ENCODE measurements around the gene GPR101.

Gene GPR101, protein sequence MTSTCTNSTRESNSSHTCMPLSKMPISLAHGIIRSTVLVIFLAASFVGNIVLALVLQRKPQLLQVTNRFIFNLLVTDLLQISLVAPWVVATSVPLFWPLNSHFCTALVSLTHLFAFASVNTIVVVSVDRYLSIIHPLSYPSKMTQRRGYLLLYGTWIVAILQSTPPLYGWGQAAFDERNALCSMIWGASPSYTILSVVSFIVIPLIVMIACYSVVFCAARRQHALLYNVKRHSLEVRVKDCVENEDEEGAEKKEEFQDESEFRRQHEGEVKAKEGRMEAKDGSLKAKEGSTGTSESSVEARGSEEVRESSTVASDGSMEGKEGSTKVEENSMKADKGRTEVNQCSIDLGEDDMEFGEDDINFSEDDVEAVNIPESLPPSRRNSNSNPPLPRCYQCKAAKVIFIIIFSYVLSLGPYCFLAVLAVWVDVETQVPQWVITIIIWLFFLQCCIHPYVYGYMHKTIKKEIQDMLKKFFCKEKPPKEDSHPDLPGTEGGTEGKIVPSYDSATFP

DNA sequence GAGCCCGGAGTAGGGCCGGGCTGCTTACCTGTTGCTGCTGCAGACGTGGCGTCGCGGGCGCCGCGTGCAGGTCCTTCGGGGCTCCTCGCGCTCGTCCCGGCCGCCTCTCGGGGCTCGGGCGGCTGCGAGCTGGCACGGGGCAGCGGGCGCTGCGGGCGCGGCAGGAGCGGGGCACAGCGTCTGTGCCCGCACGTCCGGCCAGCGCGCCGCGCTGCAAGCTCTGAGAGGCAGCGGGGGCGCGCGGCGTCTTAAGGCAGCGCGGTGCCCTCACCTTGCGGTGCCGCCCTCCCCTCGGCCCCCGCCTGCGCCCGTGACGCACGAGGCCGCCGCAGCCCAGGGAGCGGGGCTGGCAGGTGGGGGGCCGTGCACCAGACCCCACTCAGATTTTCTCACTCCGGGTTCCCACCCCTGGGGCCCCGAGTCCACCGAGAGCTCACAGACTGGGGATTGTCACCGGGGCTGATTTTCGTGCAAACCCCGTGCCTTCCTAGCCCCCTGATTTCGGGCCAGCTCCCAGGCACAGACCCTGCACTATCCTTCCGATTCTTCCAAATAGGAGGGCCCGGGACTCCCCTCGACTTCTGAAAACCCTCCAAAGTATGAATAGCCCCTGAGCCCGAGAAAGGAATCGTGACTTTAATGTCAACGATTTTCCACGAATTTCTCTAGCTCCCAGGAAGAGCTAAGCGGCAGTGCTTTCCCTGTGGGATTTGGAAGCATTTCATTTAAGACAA is at the start of gene GPR101:
GPR101 (minus strand) TSS at position 222 of the 734 bp plus-strand sequence. CDS start 2,321 bp downstream, outside the sequence.
- no peak for DNase-seq (ENCODE audit: low read depth)
- no peaks in the 10 kb centered on the region for H3K9me3 ChIP-seq (ENCODE audit: control insufficient read depth, low read length)
- no peak within 1 kb of the TSS for H3K4me3 ChIP-seq (ENCODE audit: low read length)
- peaks cover 60% of the 10 kb centered on the region for H3K27me3 ChIP-seq (replicated peaks; ENCODE audit: control insufficient read depth, insufficient read depth, low read length)
- no peak within 1 kb of the TSS for H3K9ac ChIP-seq (ENCODE audit: low read length)
- H3K36me3 ChIP-seq (ENCODE audit: control insufficient read depth, insufficient read depth, low read length, severe bottlenecking) = no peaks in the 10 kb centered on the region
- no peaks in the 10 kb centered on the region for H3K4me1 ChIP-seq (ENCODE audit: control insufficient read depth, insufficient read depth, low read length)

DNA sequence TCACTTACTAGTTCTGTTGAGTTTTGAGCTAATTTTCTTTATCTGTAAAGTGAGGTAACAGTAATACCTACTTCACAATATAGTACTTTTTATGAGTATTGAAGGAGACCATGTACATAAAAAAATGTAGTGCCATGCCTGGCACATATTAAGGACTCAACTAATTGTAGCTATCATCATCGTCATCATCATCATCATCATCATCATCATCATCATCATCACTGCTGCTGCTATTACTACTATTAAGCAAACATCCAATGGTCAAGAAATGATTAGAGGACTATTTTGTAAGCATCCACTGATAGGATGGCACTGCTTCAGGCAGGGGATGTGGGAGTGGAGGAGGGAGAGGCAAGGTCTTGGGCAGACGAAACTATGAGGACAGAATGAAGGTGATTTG is 47.4 kb upstream of the GPR101 start:
- no peaks in the 10 kb centered on the region for H3K36me3 ChIP-seq (ENCODE audit: control insufficient read depth, insufficient read depth, low read length, severe bottlenecking)
- H3K4me1 ChIP-seq (ENCODE audit: control insufficient read depth, insufficient read depth, low read length) = no peaks in the 10 kb centered on the region
- peaks cover 22% of the 10 kb centered on the region for H3K27me3 ChIP-seq (replicated peaks; ENCODE audit: control insufficient read depth, insufficient read depth, low read length)
- no peaks in the 10 kb centered on the region for H3K9me3 ChIP-seq (ENCODE audit: control insufficient read depth, low read length)
- no peak overlapping the region for H3K4me3 ChIP-seq (ENCODE audit: low read length)
- H3K9ac ChIP-seq (ENCODE audit: low read length) = no peak overlapping the region
- DNase-seq (ENCODE audit: low read depth) = no peak

DNA sequence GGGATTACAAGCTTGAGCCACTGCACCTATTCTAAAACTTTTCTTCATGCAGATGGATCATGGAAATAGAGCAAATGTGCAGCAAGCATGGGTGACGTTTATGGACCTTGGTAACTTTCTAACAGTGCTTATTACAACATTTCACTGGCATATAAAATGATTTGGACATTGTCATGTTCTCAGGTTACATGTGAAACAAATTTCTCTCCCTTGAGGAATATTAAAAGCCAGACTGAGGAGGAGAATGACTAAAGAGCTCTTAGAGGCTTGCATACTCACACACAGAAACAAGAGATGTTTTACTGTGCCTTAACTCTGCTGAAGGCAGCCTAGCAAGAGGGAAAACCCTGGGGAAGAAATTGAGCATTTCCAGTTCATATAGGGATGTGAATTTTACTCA is 38.6 kb upstream of the GPR101 start:
- Histone ChIP-seq H3K4me3 (ENCODE audit: low read length) (no peak overlapping the region), H3K36me3 (ENCODE audit: control insufficient read depth, insufficient read depth, low read length, severe bottlenecking) (no peaks in the 10 kb centered on the region), H3K4me1 (ENCODE audit: control insufficient read depth, insufficient read depth, low read length) (peaks cover 4% of the 10 kb centered on the region), H3K9me3 (ENCODE audit: control insufficient read depth, low read length) (no peaks in the 10 kb centered on the region), H3K9ac (ENCODE audit: low read length) (no peak overlapping the region), H3K27me3 (replicated peaks; ENCODE audit: control insufficient read depth, insufficient read depth, low read length) (peaks cover 16% of the 10 kb centered on the region)
- no peak for DNase-seq (ENCODE audit: low read depth)

DNA sequence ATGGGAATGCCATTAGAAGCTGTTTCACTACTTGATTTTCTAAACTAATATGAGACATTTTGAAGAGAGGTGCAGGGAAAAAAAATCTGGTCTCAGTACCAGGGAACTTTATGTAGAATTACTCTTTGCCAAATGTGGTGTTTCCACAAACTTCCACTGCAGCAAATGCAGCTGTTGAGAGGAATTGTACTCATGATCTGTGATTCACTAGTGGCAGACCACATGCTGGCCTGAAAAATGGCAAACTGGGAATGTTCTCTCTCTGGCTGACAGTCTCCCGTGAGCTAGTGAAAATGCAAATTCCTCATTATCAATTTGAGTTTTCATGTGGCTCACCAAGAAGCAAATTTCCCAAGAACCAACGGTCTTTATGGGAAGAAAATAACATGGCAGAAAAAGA is 37.8 kb upstream of the GPR101 start:
- Histone ChIP-seq H3K27me3 (replicated peaks; ENCODE audit: control insufficient read depth, insufficient read depth, low read length) (peaks cover 19% of the 10 kb centered on the region), H3K9ac (ENCODE audit: low read length) (no peak overlapping the region), H3K4me1 (ENCODE audit: control insufficient read depth, insufficient read depth, low read length) (peaks cover 4% of the 10 kb centered on the region), H3K36me3 (ENCODE audit: control insufficient read depth, insufficient read depth, low read length, severe bottlenecking) (no peaks in the 10 kb centered on the region), H3K4me3 (ENCODE audit: low read length) (no peak overlapping the region), H3K9me3 (ENCODE audit: control insufficient read depth, low read length) (no peaks in the 10 kb centered on the region)
- DNase-seq (ENCODE audit: low read depth) = no peak

DNA sequence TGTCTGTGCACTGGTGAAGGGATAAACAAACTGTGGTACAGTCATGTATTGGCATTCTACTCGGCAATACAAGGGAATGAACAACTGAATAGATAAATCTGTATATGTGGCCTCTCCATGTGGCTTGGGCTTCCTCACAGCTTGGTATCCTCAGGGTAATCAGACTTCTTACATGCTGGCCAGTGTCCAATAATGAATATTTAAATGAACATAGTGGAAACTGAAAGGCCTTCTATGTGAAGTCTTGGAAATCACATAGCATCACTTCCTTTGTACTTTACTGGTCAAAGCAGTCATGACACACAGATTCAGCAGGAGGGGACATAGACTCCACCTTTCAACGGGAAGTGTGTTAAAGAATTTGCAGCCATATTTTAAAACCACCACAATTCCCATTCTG is 33.4 kb upstream of the GPR101 start:
- Histone ChIP-seq H3K9me3 (ENCODE audit: control insufficient read depth, low read length) (no peaks in the 10 kb centered on the region), H3K4me1 (ENCODE audit: control insufficient read depth, insufficient read depth, low read length) (no peaks in the 10 kb centered on the region), H3K36me3 (ENCODE audit: control insufficient read depth, insufficient read depth, low read length, severe bottlenecking) (no peaks in the 10 kb centered on the region), H3K9ac (ENCODE audit: low read length) (no peak overlapping the region), H3K27me3 (replicated peaks; ENCODE audit: control insufficient read depth, insufficient read depth, low read length) (peaks cover 31% of the 10 kb centered on the region), H3K4me3 (ENCODE audit: low read length) (no peak overlapping the region)
- no peak for DNase-seq (ENCODE audit: low read depth)

DNA sequence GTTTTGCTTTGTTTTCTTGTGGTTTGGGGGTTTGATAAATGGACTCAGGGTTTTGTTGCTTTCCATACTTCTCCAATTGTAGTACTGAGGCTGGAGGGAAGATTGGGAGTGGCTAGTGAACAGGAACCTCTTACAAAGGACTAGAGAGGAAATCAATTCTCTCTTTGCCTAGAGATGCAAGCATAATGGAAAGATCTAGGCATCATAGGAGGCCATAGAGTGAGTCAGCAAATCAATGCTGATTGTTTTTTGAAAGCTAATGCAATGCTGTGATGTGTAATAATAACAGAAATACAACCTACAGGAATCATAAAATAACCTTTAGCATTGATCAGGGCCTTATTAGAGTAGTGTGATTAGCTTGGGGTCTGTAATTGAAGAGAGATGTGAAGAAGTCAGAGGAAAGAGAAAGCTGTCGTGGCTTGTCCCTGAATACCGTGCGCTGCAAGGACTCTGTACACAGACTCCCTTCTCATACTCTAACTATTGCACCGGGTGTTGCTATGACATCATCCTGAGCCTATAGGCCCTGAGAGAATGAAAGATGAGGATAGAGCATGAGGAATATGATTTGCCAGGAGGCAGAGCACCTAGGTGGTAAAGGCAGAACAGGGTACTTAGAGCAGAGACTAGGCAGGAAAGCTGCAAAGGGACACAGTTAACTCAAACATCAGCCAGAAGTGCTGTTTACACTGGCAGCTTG is 29.3 kb upstream of the GPR101 start:
- H3K4me3 ChIP-seq (ENCODE audit: low read length) = no peak overlapping the region
- no peaks in the 10 kb centered on the region for H3K36me3 ChIP-seq (ENCODE audit: control insufficient read depth, insufficient read depth, low read length, severe bottlenecking)
- H3K27me3 ChIP-seq (replicated peaks; ENCODE audit: control insufficient read depth, insufficient read depth, low read length) = peaks cover 22% of the 10 kb centered on the region
- no peak overlapping the region for H3K9ac ChIP-seq (ENCODE audit: low read length)
- no peaks in the 10 kb centered on the region for H3K4me1 ChIP-seq (ENCODE audit: control insufficient read depth, insufficient read depth, low read length)
- H3K9me3 ChIP-seq (ENCODE audit: control insufficient read depth, low read length) = no peaks in the 10 kb centered on the region
- DNase-seq (ENCODE audit: low read depth) = no peak

DNA sequence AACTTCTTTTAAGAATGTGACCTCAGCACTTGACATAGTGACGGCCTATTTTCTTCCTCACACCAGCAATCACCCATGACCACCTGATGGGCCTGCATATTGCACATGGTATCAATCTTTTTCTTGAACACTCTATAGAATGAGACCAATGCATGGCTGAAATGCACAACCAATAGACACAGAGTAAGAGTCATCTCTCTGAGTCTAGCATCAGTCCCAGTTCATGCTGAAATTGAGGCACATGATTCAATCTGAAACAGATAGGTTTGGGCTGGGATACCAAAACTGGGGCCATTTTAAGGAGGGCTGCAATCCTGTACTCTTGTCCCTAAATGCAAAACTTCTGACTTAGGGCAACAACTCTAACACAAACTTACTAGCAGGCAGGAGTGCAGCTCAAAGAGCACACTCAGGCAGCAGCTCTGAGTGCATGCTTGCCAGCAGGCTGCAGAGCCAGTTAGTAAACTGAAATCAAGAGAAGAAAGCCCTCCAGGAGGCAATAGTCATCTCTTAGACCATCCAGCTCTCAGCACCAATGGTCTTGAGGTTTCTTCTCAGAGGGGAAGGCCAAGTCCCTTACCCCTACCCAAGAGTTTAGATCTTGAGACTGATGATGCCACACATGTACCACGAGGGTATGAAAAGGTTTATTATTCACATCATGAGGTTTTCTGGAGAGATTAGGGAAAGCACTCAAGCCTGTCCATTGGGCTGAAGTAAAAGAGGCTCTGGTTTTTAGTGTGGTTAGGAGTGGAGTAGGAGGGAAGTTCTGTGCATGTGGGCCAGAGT is 24.7 kb upstream of the GPR101 start:
- Histone ChIP-seq H3K4me1 (ENCODE audit: control insufficient read depth, insufficient read depth, low read length) (no peaks in the 10 kb centered on the region), H3K36me3 (ENCODE audit: control insufficient read depth, insufficient read depth, low read length, severe bottlenecking) (no peaks in the 10 kb centered on the region), H3K4me3 (ENCODE audit: low read length) (no peak overlapping the region), H3K27me3 (replicated peaks; ENCODE audit: control insufficient read depth, insufficient read depth, low read length) (peaks cover 46% of the 10 kb centered on the region), H3K9me3 (ENCODE audit: control insufficient read depth, low read length) (no peaks in the 10 kb centered on the region), H3K9ac (ENCODE audit: low read length) (no peak overlapping the region)
- no peak for DNase-seq (ENCODE audit: low read depth)

DNA sequence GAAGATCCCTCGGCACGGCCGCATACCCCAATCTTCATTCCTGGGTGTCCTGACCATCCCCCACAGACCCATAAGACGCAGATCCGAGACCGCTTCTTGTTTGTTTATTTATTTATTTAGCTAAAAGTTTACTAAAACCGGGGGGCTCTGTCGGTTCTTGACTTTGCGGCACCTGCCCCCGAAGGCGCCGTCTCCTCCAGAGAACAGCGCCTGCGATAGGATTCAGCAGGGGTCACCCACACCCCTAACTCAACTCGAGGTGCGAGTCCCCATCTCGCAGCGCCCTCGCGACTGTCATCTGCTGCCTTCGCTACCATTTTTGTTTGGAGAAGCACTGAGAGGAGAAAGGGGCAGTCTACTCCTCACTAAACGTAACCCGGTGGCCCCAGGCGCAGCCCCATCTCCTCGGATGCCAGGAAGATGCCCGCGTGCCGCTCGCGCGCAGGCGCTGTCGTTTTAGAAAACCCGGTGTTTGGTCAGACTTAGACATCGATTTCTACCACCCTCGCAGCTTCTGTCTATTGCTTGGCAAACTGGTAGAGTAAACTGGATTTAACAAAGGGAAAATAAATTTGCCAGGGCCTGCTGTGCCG is 18.9 kb upstream of the GPR101 start:
- no peak for DNase-seq (ENCODE audit: low read depth)
- H3K9ac ChIP-seq (ENCODE audit: low read length) = no peak overlapping the region
- peaks cover 66% of the 10 kb centered on the region for H3K27me3 ChIP-seq (replicated peaks; ENCODE audit: control insufficient read depth, insufficient read depth, low read length)
- H3K9me3 ChIP-seq (ENCODE audit: control insufficient read depth, low read length) = no peaks in the 10 kb centered on the region
- H3K36me3 ChIP-seq (ENCODE audit: control insufficient read depth, insufficient read depth, low read length, severe bottlenecking) = no peaks in the 10 kb centered on the region
- peaks cover 3% of the 10 kb centered on the region for H3K4me1 ChIP-seq (ENCODE audit: control insufficient read depth, insufficient read depth, low read length)
- H3K4me3 ChIP-seq (ENCODE audit: low read length) = peak overlapping the region; percentile 74

DNA sequence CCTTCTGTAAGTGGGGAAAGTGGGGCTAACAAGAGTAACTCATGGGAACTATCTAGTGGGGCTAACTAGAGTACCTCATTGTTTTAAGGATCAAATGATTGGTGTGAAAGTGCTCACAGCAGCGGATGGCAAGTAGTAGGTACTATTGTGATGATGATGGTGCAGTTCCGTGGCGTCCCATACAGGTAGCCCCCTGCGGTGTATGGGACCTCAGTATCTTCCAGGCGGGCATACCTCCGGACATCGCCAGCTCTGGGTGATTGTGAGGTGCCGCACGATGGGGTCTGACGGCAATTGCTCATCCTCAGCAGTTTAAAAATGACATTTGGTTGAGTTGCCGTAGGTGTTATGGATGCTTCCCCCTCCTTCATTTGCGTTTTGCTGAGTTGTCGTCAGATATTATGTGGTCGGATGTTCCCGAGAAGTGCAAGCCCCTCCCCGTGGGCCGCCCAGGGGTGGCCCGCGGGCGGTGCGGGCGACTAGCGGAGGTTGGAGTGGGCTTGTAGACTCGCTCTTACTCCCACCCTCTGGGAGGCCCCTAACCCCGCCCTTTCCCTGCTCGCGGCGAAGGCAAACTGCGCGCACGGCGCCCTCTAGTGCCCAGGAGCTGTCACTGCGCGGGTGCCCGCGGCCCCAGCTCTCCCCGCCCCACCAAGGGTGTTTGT is 18.3 kb upstream of the GPR101 start:
- Histone ChIP-seq H3K4me1 (ENCODE audit: control insufficient read depth, insufficient read depth, low read length) (peaks cover 3% of the 10 kb centered on the region), H3K27me3 (replicated peaks; ENCODE audit: control insufficient read depth, insufficient read depth, low read length) (peaks cover 66% of the 10 kb centered on the region), H3K4me3 (ENCODE audit: low read length) (peak overlapping the region; percentile 74), H3K36me3 (ENCODE audit: control insufficient read depth, insufficient read depth, low read length, severe bottlenecking) (no peaks in the 10 kb centered on the region), H3K9ac (ENCODE audit: low read length) (no peak overlapping the region), H3K9me3 (ENCODE audit: control insufficient read depth, low read length) (no peaks in the 10 kb centered on the region)
- DNase-seq (ENCODE audit: low read depth) = peak; percentile 72

DNA sequence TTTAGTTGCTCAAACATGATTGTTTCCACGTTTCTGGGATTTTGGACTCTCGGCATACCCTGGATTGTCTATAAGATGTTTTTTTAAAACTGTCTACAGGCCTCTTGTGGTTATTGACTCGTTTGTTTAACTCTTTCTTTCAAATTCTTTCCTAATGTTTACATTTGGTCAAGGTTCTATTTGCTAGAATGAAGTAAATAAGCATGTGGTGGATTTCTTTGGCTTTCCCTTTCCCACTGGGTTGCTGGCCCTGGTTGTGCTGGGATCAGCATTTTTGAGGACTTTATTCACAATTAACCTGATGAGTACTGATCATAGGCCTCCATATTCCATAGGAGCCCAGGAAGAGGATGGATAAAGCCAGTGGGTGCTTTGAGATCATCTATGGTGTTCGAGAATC is 11.1 kb upstream of the GPR101 start:
- Histone ChIP-seq H3K9me3 (ENCODE audit: control insufficient read depth, low read length) (no peaks in the 10 kb centered on the region), H3K4me1 (ENCODE audit: control insufficient read depth, insufficient read depth, low read length) (no peaks in the 10 kb centered on the region), H3K9ac (ENCODE audit: low read length) (no peak overlapping the region), H3K27me3 (replicated peaks; ENCODE audit: control insufficient read depth, insufficient read depth, low read length) (peaks cover 42% of the 10 kb centered on the region), H3K36me3 (ENCODE audit: control insufficient read depth, insufficient read depth, low read length, severe bottlenecking) (no peaks in the 10 kb centered on the region), H3K4me3 (ENCODE audit: low read length) (no peak overlapping the region)
- no peak for DNase-seq (ENCODE audit: low read depth)
